NCI-H1694 treated with DMSO at 0.1 percent for 48 hours (cell line): ENCODE data around the gene PTPRR.

Source experiments
- DNase-seq: peaks from one replicate; lab custom pipeline; 2025; lab: John Stamatoyannopoulos, UW

Gene PTPRR

DNA sequence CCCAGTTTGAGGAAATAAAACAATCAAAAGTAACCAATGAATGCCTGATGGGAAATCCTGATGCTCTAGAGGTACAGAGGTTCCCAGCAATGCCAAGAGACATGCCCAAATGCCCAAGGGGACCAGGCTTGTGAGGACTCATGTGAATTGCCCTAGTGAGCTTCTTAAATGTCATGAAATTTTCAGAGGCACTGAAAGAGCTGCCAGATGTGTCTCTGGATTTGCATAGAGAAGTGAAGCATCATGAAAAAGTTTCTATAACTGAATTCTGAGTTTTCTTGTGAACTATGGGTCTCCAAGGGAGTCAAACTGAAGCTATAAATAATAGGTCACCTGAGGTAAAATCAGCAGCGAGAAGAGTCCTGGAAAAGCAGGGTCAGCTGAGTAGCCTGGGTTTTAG lies 9.9 kb downstream of the PTPRR start:
- DNase-seq: no peak

DNA sequence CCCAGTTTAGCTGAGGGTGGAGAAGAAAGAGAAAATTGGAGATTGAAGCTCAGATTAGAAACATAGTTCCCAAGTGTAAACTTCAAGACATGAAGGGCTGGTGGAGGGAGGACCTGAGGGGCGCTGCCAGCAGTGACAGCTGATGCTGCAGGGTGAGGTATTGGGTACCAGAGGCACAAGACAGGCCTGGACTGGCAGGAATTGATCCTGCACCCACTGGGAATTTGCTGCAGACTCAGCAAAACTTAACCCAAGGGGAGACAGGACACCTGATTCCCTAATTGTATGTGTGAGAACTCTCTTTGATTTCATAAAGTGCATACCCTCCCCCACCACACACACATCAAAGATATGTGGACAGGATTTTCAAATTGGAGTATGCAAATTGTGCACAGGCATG lies 11.6 kb downstream of the PTPRR start:
- no peak for DNase-seq

DNA sequence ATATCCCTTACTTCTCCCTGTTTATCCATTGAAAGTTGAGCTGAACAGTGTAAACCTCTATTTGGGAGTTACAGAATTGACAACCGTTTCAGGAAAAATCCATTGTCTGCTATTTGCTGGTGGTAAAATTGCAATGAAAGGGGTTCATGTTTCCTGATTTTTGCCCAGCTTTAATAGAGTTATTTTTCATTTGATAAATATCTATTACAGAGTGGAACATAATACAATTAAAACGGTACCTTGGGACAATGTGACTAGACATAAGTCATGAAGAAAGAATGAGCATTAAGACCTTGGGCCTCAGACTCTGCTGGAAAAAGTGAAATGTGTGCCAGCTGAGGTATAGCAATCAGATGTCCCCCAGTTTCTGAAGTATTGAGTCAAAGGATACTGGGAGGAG lies 13.1 kb downstream of the PTPRR start:
- DNase-seq: no peak

DNA sequence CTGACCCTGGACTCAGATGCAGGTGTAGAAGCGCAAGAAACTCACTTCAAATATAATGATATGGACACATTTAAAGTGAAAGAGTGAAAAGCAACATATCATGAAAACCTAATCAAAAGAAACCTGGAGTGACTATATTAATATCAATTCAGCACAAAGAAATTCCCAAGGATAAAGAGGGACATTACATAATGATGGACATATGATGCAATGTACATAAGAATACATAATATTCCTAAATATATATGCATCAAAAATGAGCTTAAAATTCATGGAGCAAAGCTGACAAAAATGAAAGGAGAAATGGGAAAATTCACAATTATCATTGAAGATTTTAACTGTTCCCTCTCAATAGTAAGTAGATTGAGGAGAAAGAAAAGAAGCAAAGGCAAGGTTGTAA lies 24.6 kb downstream of the PTPRR start:
- no peak for DNase-seq

DNA sequence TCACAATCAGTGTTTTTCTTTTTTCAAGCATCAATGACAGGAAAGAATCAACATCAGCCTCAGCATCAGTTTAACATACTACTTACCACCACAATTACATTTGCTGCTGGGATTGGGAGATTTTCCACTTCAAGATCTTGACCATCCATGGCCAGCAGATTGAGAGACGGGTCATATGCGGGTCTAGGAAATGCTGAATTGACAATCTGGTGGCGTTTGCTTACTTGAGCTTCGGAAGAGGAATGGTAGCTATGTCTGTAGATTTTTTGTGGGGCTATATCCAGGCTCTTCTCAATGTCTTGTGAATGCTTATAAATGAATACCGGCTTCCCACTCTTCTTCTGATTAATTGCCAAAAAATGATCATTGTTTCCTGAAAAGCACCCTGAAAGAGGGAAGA lies 27.9 kb downstream of the PTPRR start:
- no peak for DNase-seq

DNA sequence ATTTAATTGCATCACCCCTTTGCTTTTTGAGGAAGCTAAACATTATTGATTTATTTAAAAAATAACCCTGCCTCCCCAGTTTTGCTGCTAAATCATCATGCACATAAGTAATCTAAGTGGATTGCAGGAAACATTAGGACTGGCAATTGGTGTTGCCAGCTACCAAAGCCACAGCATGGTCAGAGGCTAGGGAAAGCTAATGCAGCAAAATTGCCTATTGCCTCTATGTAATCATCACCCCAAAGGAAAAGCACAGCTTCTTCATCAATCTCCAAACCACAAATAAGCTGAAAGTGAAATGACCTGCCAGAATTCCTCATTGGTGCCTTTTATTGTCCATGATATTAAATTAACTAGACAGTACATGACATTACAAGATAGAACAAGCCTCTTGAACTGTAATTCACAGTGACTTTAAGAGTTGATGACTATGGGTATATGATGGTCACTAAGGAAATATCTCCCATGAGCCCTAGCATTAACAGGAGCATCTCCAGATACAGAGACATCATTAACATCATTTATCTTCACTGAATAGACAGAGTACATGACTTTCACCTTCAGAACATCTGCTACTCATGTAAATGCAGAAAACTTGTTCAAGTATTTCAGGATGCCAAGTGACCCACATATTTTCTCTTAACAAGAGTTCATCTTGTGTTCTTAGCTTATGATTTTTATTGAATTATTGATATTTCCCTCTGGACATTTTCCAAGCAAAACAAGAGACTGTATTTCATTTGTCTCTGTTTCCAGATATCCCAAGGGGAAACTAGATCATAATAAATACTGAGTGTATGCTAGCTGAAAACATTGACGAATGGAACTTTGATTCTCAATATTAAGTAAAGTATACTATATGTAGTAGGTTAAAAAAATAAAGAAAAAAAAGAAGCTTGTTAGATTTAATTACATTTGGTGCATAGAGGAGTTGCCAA lies 29.4 kb downstream of the PTPRR start:
- DNase-seq: no peak

DNA sequence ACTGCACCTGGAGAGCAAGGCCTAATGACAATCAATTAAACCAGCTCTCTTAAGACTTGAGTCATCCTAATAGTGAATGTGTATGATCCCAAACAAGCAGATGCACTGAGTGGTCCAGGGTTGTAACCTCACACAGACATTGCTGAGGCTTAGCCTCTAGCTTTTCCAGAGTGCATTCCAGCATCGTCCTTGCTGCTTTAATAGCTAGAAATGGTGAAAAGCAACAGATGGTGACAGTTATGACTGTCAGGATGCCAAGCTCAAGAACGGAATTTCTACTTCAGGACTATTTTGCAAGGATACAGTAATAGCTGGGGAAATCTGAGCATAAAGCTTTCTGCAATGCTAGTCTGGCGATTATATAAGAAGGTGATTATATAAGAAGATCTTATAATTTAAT lies 34.6 kb downstream of the PTPRR start:
- no peak for DNase-seq

DNA sequence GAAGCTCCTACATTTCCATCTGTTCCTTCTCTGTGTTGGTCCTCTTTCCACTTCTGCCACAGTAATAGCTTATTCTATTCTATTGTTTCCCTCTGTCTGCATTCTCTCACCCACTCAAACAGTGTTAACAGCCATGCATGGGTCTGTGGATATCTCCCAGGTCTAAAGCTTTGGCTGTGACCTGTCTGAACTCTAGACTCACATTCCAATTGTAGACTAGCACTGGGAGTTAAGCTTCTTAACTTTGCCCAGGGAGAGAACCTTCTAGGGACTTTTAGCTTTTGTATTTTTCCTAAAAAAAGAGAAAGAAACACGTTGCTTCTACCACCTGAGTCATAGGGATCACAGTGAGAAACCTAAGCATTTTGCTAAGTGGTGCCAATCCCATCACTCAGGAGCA lies 36.7 kb downstream of the PTPRR start:
- no peak for DNase-seq

DNA sequence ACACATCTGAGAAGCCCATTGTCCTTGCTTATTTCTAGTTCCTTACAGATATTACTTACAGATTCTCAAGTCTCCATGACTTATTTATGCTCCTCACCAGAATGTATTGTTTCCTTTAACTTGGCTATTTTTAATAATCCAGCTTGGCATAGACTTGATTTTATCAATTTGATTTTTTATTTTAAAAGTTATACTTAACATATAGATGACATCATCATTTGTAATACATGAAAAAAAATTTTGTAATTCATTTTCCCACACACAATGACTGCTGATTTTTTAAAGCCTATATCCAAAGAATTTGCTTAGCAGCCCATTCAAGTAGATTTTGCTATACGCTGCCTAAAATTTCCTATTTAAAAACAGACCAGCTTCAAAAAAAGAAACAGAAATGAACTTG lies 39.8 kb downstream of the PTPRR start:
- DNase-seq: no peak

DNA sequence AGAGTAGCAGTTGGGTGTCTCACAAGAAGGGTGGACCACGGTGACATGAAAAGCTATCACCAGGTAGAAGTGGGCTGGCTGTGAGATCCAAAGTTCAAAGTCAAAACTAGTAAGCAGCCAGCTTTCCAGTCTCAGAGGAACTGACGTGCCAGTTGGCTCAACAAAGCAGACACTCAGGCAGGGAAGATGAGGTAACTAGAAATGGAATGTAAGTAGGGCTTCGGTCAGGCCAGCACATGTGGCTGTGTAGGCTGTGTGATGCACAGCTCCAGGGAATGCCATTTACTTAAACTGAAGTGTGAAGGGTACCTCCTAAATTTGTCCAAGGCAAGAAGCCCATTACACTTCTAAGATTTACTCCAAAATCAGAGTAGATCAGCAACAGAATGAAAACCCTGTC lies 43.6 kb downstream of the PTPRR start:
- DNase-seq: no peak

DNA sequence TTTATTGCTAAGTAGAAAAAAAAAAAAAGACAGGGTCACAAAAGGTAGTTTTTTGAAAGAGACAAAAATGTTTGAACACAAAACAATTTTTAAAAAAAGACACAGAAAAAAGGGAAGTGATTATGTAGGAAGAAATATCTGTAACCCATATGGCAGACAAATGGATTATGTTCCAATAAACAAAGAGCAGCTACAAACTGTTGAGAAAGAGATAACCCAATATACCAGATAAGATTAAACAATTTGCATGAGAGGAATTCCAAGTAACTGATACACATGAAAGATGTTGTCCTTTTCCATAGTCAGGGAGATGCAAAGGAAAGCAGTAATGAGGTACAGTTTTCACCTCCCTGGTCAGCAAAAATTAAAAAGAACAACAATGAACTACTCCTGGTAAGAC lies 44.9 kb downstream of the PTPRR start:
- no peak for DNase-seq

DNA sequence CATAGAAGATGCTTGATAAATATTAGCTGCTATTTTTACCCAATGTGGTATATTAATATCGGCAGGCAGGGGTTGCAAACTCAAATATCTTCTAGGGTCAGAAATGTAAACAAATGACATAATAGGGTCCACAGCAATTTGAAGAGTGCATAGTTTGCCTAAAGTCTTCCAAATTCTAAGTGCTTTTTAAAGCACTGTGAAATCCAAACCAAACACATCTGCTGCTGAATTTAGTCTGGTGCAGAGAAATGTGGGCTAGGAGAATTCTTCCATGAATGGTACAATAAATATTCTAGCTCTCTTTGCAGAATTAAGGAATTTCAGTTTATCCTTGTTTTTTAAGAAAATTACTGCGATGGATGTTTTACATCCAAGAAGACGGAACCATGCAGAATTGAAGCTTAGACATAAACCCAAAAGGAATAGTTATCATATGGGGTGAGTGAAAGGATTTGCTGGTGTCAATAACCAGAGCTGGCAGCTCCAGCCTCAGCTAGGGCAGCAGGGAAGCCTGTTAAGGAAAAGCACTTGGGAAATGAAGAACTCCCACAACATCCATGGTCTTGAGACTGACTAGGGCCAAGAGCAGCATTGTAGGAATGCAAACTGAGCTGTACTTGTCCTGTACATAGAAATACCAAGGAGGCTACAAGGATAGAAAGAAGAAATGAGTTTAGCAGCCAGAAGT lies 65.5 kb downstream of the PTPRR start:
- no peak for DNase-seq

DNA sequence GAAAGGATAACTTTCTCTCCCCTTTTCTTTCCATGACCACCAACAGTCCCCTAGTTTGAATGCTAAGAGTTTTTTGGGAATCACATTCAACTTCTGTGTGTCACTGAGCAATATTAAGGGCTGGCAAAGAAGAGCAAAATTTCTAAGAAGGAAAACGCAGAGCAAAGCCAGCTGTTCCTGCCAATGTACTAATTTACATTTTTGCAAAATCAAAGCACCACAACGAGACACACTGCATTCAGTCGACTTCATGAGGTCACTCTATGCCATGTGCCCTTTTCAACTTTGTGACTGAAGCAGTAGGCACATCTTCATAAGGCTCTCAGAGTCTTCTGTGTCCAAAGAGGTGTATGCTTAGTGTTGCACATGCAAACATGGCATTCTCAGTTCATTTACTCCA lies 66.4 kb downstream of the PTPRR start:
- DNase-seq: no peak

DNA sequence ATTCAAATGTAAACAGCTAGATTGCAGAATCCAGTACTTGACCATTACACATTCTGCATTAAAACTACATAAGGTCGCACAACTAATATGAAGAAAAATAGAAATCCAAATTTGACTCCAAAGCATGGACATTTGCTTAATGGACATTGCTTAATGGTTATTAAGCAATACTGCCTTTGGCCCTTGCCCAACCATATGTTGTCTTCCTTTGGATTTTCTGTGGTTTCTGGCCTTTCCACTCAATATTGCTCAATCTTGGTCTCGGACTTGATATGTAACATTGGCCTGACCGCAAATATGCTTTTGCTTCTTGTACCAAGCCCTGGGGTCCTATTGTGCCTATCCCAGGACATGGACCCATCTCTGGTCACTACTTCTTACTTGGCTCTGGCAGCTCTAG lies 67.2 kb downstream of the PTPRR start:
- DNase-seq: no peak

DNA sequence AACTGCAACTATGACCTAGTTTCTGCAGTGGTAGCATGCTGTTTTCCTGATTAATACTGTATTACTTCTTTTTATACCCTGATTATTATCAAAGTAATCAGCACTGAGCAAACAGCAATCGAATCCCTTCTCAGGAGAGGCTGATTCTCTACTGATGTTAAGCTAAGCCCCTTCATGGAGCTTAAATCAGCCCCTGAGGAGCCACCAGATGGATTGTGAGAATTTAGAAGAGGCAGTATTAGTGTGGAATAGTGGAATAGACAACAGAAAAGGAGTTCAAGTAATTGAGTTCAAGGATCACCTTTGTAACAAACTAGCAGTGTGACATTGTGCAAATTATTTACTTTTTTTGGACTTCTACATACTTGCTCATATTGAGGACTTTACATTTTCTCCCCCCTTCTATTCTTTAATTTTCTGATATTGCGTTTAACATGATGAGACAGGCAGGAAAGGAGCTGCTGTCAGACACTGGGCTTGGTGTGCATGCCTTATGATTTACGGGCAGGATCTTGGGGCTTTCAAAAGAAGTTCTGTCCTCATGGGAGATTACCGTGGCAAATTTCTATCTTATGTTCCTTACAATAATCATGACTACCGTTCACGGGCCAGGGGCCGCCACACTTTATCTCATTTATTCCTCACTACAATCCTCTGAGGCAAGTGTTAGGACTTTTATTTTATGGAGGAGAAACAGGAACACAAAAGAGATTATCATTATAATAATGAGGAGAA lies 68.0 kb downstream of the PTPRR start:
- no peak for DNase-seq

DNA sequence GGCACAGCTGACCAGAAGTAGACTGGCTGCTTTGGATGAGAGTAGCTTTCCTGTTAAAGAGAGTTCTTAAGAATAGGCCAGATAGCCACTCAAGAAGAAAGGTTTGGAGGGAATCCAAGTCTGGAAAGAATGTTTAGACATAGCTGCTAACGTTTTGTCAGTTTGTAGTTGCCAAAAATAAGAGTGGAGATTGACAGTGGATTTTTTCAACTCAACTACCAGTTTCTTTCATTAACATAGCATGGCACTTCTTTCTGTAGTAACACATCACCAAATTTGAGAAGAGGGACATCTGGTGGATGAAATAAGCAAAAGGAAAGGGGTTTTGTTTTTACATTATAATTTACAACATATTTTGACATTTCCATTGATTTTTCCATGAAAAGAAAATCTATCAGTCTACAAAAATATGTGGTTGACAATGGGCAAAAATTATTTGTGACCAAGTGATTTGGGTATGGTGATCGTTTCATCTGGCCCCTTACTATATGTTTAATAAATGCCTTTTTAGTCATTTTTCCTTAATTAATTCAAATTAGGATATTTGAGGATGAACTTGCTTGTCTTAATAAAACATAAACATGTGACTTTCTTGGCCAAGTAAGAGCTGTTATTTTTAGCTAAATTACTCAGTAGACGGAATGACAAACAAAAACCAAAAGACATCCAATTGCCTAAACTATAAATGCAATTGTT lies 71.1 kb downstream of the PTPRR start:
- no peak for DNase-seq

DNA sequence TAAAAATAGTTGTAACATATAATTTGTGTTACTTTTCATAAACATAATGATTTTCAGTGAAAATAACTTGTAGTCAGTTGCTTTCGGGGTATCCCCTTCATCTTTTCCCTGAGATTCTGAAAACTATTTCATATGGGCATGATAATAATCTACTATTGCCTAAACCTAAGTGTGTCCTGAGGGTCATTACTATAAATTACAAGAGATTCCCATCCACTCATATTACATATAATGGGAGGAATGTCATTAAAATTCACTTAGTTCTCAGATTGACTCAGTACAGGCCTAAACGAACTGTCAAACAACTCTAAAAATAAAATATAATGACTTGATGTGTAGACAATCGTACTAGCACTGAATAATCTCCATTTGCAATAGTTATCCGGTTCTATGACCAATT lies 72.7 kb downstream of the PTPRR start:
- DNase-seq: no peak

DNA sequence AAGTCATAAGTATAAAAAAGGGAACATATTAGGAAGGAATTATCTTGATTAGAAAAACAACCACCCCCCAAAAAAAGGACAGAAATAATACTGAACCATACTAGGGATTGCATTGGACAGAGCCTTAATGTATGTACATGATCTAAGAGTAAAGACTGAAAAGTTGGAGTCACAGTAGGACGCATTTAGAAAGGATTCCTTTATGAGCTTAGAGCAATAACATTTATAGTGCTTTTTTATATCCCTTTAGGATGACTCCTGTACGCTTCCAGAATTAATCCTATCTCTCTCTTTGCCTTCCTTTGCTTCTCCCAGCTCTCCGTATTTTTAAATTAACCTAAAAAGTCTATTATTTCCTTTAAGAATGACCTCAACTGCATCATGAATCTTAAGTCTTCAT lies 75.3 kb downstream of the PTPRR start:
- no peak for DNase-seq

DNA sequence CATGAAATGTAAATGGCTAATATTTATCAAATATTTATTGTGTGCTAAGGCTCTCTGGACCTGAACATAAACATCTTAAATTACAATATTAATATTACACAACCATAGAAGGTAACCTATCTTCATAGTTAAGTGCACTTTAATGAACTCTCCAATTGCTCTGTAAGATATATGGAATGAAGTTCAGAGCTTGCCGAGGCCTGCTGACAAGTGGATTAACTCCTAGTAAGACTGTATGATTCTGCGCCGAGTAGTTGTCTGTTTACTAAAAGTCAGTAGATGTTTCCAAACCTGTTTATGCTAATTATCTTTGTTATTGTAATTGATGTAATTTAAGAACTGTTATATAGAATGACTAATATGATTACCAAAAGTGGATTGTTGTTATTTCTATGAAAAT lies 77.2 kb downstream of the PTPRR start:
- DNase-seq: no peak

DNA sequence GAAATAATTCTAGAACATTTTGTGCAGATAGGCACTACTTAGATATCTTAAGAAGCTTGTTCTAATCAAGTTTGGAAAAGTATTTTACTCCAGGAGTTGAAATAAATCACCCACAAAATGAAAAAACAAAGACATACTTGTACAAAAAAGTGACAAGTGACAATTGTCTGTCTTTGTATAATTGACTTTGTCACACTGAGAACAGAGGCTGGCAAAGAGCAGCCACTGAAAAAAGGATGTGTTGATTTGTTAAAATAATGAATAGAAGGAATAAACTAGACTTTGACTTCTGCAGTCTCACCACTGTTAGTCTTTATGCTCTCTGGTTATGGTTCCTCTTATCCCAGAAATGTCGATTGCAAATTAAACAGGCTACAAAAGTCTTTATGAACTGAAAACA lies 77.6 kb downstream of the PTPRR start:
- DNase-seq: no peak

DNA sequence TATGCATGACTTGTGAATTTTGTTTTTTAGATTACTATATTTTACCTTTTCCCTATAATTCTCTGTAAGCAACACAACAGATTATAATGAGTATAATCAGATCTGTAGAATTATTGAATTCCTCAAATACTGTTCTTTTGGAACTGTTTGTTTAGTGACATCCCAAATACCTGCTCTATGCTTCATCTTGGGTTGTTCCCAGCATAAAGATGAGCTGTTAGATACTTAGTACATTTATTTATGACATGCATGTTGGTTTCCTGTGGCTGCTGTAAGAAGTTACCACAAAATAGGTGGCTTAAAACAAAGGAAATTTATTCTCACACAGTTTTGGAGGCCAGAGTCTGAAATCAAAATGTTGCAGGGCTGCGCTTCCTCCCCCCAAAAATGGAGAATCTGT lies 78.4 kb downstream of the PTPRR start:
- DNase-seq: no peak

DNA sequence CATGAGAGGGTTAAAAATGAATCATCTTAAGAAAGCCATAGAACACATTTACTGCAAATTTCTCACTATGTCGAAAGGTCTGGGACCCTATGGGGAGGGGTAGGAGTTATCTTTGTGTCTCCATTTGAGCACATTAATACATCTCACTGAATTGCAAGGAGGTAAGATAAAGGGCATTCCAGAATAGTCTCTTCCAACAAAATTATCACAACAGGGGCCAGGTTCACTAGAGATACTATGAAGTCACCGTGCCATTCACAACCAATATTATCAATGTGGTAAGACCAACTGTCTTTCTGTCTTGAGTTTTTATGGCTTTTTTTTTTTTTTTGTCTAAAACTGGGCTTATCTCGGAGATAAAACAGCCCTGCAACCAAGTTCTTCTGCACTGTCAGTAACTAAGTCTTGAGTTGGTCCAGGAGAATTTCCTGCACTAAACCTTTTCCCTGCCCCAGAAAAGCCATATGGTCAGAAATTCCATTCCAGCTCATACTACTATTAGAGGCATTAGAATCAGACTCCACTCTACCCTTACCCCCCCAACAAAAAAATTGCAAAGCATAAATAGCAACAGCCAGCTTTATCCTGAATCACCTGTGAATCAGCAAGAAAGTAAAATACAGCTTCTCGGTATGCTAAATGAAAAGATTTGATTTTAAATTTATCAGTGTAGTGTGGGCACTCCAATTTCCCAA lies 79.7 kb downstream of the PTPRR start:
- no peak for DNase-seq
